ENCODE measurements around the gene SRGN. TPM values are rescaled to one million over a fixed set of nuclear protein-coding genes. Genes with fewer than 3 reads are reported as not detected.

Gene SRGN
- polyA plus RNA-seq, 3 donors, result 1,724 to 3,407 (median 1,859) TPM

- peaks cover 4% of the 10 kb centered on the region in 2 donors for H3K36me3 Mint-ChIP-seq
- Histone ChIP-seq H3K4me1 (ENCODE audit: control insufficient read depth in 1 of 2, insufficient read depth in 2 of 2, low read length in 2 of 2) (peaks cover 99% of the 10 kb centered on the region in 2 donors), H3K27me3 (ENCODE audit: control insufficient read depth in 2 of 2, insufficient read depth in 2 of 2, low read length in 2 of 2) (no peaks in the 10 kb centered on the region), H4K20me1 (ENCODE audit: insufficient read depth, low read length) (no peaks in the 10 kb centered on the region), H3K4me2 (replicated peaks; ENCODE audit: extremely low read depth, low read length, poor library complexity, severe bottlenecking) (no peak overlapping the region), H3K9ac (ENCODE audit: insufficient read depth, low read length, poor library complexity, severe bottlenecking) (no peak overlapping the region), H3K9me3 (replicated peaks in 1 of 2; ENCODE audit: control insufficient read depth in 1 of 2, insufficient read depth in 1 of 2, low read length in 2 of 2) (no peaks in the 10 kb centered on the region), H3K4me3 (replicated peaks in 1 of 3; ENCODE audit: low read depth in 2 of 3, low read length in 3 of 3) (no peak overlapping the region), H3K36me3 (replicated peaks in 1 of 2; ENCODE audit: control insufficient read depth in 1 of 2, insufficient read depth in 2 of 2, low read length in 2 of 2) (no peaks in the 10 kb centered on the region), H3K79me2 (ENCODE audit: insufficient read depth, low read length) (peaks cover 84% of the 10 kb centered on the region), H2AFZ (ENCODE audit: insufficient read depth, low read depth, low read length, poor library complexity, severe bottlenecking) (no peak overlapping the region), H3K27ac (ENCODE audit: low read depth in 1 of 2, low read length in 2 of 2) (peak overlapping the region; percentile 99 to 100)
- no peak for TF ChIP-seq CTCF (IDR thresholded peaks at IDR 0.05)
- peaks cover 85% of the 10 kb centered on the region for H3K4me1 Mint-ChIP-seq
- intact Hi-C loops (cut with micrococcal nuclease), result loop anchor here in 1 of 2 donors (2.0 kb wide), 1 partner anchor 13 kb away; no protein-coding TSS in a partner anchor
- H3K9me3 Mint-ChIP-seq, result no peaks in the 10 kb centered on the region
- DNase-seq, result no peak
- 75% methylated on average over 1 of the region's 8 CpGs for WGBS (ENCODE audit: insufficient coverage)
- H3K4me3 Mint-ChIP-seq, result no peak overlapping the region
- no peaks in the 10 kb centered on the region for H3K27me3 Mint-ChIP-seq (ENCODE audit: low read depth in 3 of 3)
- H3K27ac Mint-ChIP-seq, result peak overlapping the region; percentile 85 to 100 (median 99)
Observed at GRCh38 chr10:69060127-69060798, 27.6 kb upstream of the SRGN start.

- H4K20me1 ChIP-seq (ENCODE audit: insufficient read depth, low read length), result no peaks in the 10 kb centered on the region
- Mint-ChIP-seq H3K27me3 (ENCODE audit: low read depth in 3 of 3) (peaks cover 0 to 2% (median 0%) of the 10 kb centered on the region in 3 donors), H3K4me1 (peaks cover 83% of the 10 kb centered on the region), H3K36me3 (peaks cover 7 to 8% of the 10 kb centered on the region in 2 donors), H3K4me3 (peak overlapping the region; percentile 64 to 77), H3K27ac (peak overlapping the region; percentile 98 to 100 (median 99)), H3K9me3 (no peaks in the 10 kb centered on the region)
- H3K4me1 ChIP-seq (ENCODE audit: control insufficient read depth in 1 of 2, insufficient read depth in 2 of 2, low read length in 2 of 2), result peaks cover 96 to 98% of the 10 kb centered on the region in 2 donors
- peak overlapping the region; percentile 99 to 100 for H3K27ac ChIP-seq (ENCODE audit: low read depth in 1 of 2, low read length in 2 of 2)
- H3K79me2 ChIP-seq (ENCODE audit: insufficient read depth, low read length), result peaks cover 80% of the 10 kb centered on the region
- DNase-seq, result peak; percentile 96 to 99 (median 99)
- 2% methylated on average over 9 of the region's 20 CpGs for WGBS (ENCODE audit: insufficient coverage)
- no peak overlapping the region for H2AFZ ChIP-seq (ENCODE audit: insufficient read depth, low read depth, low read length, poor library complexity, severe bottlenecking)
- no peak for TF ChIP-seq CTCF (IDR thresholded peaks at IDR 0.05)
- H3K4me3 ChIP-seq (replicated peaks in 1 of 3; ENCODE audit: low read depth in 2 of 3, low read length in 3 of 3), result peak overlapping the region; percentile 23 to 62 (median 28)
- H3K9me3 ChIP-seq (replicated peaks in 1 of 2; ENCODE audit: control insufficient read depth in 1 of 2, insufficient read depth in 1 of 2, low read length in 2 of 2), result no peaks in the 10 kb centered on the region
- no peaks in the 10 kb centered on the region for H3K36me3 ChIP-seq (replicated peaks in 1 of 2; ENCODE audit: control insufficient read depth in 1 of 2, insufficient read depth in 2 of 2, low read length in 2 of 2)
- peak overlapping the region; percentile 59 for H3K4me2 ChIP-seq (replicated peaks; ENCODE audit: extremely low read depth, low read length, poor library complexity, severe bottlenecking)
- intact Hi-C loops (cut with micrococcal nuclease), result loop anchor here in 1 of 2 donors (1.0 to 2.0 kb wide), 2 partner anchors 15 to 27 kb away; partner anchors contain the start of gene SRGN
- H3K9ac ChIP-seq (ENCODE audit: insufficient read depth, low read length, poor library complexity, severe bottlenecking), result peak overlapping the region; percentile 87
- no peaks in the 10 kb centered on the region for H3K27me3 ChIP-seq (ENCODE audit: control insufficient read depth in 2 of 2, insufficient read depth in 2 of 2, low read length in 2 of 2)
Observed at GRCh38 chr10:69061305-69062161, 26.4 kb upstream of the SRGN start.

All from CD14-positive monocyte (primary cell).